H54 (cell line): ENCODE results near the gene RESP18.

ENCODE experiments used
- DNase-seq: peaks from one replicate; pipeline ENCODE4 v3.0.0; 2011; ENCODE audit warnings: low spot score, mixed read lengths; ENCODE audit not compliant: insufficient read length
- FAIRE-seq: peaks from 3 replicates; lab custom pipeline; 2011; peaks lifted over from hg19 to GRCh38; lab: Jason Lieb, UNC
- POLR2A ChIP-seq: IDR thresholded peaks from 2 replicates; pipeline ENCODE4 v1.6.1; 2011; ENCODE audit warnings: low read depth, mild to moderate bottlenecking, low read length

RESP18 gene

GRCh38 chr2:219332542-219332941, at the start of gene RESP18:
Gene RESP18 (minus strand): TSS chr2:219332744.
- DNase-seq, result no peak
- no peak for FAIRE-seq
- no peak for TF ChIP-seq POLR2A

DNA sequence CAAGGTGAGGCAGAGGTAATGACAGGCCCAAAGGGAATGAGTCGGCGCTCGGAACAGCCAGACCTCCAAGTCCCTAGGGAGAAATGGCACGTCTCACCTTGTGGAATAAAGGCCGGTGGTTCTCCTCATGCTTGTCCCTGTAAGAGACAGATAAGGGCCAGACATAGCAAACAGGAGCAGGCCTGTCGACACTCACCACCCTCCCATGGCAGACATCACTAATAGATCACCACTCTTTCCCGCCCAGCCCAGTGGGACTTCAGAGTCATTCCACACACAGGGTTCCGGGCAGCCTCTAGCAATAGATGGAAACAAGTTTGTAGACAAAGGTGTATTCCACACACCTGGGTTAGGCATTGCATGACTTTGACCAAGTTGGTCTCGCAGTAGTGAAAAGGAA, 48.9 kb upstream of the RESP18 start:
- no peak for DNase-seq
- no peak for FAIRE-seq
- no peak for TF ChIP-seq POLR2A

DNA sequence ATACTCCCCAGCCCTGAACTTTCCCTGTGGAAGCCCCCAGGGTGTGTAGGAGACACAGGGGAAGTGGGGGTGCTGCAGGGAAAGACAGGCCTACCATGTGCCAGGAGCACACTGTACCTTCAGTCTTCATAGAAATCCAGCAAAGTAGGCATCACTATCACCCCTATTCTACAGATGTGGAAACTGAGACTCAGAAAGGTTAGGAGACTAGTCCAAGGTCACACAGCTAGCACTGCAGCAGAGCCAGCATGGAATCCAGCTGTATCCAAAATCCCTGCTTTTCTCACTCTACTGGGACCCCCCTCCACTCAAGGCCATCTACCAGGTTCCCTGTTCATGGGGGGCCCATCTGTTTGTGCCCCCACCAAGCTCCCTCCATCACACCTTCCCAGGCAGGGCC, 48.4 kb upstream of the RESP18 start:
- FAIRE-seq (no peak), DNase-seq (no peak)
- no peak for TF ChIP-seq POLR2A

GRCh38 chr2:219378163-219378851, 45.8 kb upstream of the RESP18 start:
- TF ChIP-seq POLR2A, result no peak
- DNase-seq (no peak), FAIRE-seq (no peak)

DNA sequence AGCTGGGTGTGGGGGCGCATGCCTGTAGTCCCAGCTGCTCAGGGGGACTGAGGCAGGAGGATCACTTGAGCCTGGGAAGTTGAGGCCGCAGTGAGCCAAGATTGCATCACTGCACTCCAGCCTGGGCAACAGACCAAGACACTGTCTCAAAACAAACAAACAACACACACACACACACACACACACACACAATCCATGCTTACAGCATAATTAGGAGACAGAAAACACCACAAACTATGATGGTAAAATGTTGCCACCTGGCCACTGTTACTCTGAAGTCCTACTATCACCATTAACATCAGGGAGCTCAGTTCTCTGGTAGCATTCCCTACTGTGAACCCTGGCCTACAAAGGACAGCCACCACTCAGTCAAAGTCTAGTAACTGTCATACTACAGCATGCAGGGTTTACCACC, 36.9 kb upstream of the RESP18 start:
- FAIRE-seq (no peak), DNase-seq (no peak)
- TF ChIP-seq POLR2A, result no peak

- no peak for DNase-seq
- no peak for TF ChIP-seq POLR2A
- FAIRE-seq, result no peak
Measured at GRCh38 chr2:219368690-219369191, 36.2 kb upstream of the RESP18 start.

- FAIRE-seq (peak; percentile 96), DNase-seq (peak; percentile 78)
- TF ChIP-seq POLR2A, result no peak
Measured at GRCh38 chr2:219362524-219363164, 30.1 kb upstream of the RESP18 start.

DNA sequence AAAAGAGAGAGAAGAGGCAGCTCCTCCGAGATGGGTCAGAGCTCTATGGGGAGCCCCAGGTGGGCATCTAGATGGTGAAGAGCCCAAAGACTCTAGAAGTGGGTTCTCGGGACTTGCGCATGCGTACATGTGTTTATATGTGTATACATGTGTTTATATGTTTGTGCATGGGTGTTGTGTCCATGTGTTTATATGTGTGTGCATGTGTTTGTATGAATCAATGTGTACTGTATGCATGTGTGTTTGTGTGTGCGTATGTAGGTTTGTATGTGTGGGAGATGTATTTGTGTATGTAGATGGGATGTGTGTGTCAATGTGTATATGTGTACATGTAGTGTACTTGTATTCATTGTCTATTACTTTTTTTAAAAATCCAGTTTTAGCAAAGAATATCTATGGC, 29.5 kb upstream of the RESP18 start:
- DNase-seq (no peak), FAIRE-seq (no peak)
- TF ChIP-seq POLR2A, result no peak

GRCh38 chr2:219358170-219359075, 25.9 kb upstream of the RESP18 start:
- FAIRE-seq, result no peak
- no peak for DNase-seq
- no peak for TF ChIP-seq POLR2A

- FAIRE-seq (no peak), DNase-seq (no peak)
- TF ChIP-seq POLR2A, result no peak
Measured at GRCh38 chr2:219356834-219357233, 24.3 kb upstream of the RESP18 start.

- FAIRE-seq, result no peak
- TF ChIP-seq POLR2A, result no peak
Measured at GRCh38 chr2:219354582-219354981, 22.0 kb upstream of the RESP18 start.

DNA sequence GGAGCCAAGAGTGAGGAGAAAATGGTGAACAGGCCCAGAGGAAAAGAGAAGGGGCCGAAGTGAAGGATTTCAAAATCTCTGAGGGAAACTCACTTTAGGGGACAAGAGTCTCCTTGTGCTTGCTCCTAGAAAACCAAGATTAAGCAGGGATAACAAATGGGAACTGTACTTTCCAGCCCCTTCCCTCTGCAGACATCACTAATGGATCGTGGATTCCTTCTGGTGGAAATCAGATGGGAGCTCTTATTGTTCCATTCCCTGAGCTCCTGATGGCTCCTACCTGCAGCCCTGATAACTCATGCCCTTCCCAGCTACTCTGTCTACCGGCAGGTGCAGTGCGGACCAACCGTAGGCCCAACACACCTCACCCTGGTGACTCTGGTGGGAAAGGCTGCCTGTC, 20.6 kb upstream of the RESP18 start:
- no peak for TF ChIP-seq POLR2A
- no peak for DNase-seq
- FAIRE-seq, result no peak

More at GRCh38 chr2:219354582-219354981, 22.0 kb upstream of the RESP18 start:
- no peak for DNase-seq

DNA sequence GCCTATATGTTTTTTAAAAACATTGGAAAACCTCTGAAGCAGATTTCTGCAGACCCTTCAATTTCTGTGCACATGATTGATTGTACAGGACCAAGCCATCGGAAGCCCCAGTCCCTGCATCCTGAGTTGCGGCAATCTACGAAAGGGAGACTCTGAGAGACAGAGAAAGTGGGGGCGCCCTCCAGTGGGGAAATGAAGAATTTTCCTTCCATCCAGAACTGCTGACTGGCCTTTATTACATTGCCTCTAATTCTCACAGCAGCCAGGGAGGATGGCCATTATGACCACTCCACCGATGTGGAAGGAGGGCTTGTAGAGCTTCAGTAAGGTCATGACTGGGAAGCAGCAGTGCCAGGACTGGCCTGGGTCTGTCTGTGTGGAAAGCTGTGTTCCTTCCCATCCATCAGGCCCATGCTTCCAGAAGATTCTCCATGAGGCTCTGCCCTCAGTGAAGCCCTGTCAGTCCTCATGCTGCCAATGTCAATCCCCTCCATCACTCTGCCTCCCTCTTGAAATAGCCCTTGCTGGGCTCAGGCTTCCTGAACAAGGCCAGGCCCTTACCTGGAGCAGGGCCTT, 20.0 kb upstream of the RESP18 start:
- TF ChIP-seq POLR2A, result no peak
- FAIRE-seq (no peak), DNase-seq (peak; percentile 78)

GRCh38 chr2:219350710-219351221, 18.2 kb upstream of the RESP18 start:
- TF ChIP-seq POLR2A, result no peak
- FAIRE-seq (no peak), DNase-seq (no peak)
